Parathyroid adenoma (tissue), 2 donors: ENCODE data around the gene ZAR1.

ENCODE experiments used
- H2AFZ ChIP-seq: fragments of 300-600 bp; sonication (generic); one replicate; pipeline ENCODE4 v1.7.0; 2017; ENCODE audit warnings: antibody characterized with exemption, mild to moderate bottlenecking
- H3K27ac ChIP-seq: fragments of 300-600 bp; sonication (generic); one replicate; pipeline ENCODE4 v1.7.0; 2017
- H3K27me3 ChIP-seq: fragments of 300-600 bp; sonication (generic); one replicate; pipeline ENCODE4 v1.7.0; 2017; ENCODE audit warnings: low read length; ENCODE audit not compliant: control insufficient read depth, insufficient read depth
- H3K36me3 ChIP-seq: fragments of 300-600 bp; sonication (generic); one replicate; pipeline ENCODE4 v1.7.0; 2017; ENCODE audit warnings: low read length; ENCODE audit not compliant: control insufficient read depth, insufficient read depth
- H3K4me1 ChIP-seq: fragments of 300-600 bp; sonication (generic); one replicate; pipeline ENCODE4 v1.7.0; 2017; ENCODE audit warnings: control low read depth
- H3K4me2 ChIP-seq: fragments of 300-600 bp; sonication (generic); one replicate; pipeline ENCODE4 v1.7.0; 2017; ENCODE audit warnings: low read length
- H3K4me3 ChIP-seq: fragments of 300-600 bp; sonication (generic); one replicate; pipeline ENCODE4 v1.7.0; 2017; ENCODE audit warnings: low read depth, low read length
- H3K79me2 ChIP-seq: fragments of 300-600 bp; sonication (generic); one replicate; pipeline ENCODE4 v1.7.0; 2017; ENCODE audit warnings: control low read depth
- H3K9ac ChIP-seq: fragments of 300-600 bp; sonication (generic); one replicate; pipeline ENCODE4 v1.7.0; 2017; ENCODE audit warnings: mild to moderate bottlenecking
- H3K9me3 ChIP-seq: fragments of 300-600 bp; sonication (generic); one replicate; pipeline ENCODE4 v1.7.0; 2017; ENCODE audit warnings: low read length; ENCODE audit not compliant: control insufficient read depth
- TF ChIP-seq, protein P1 (sequence below): fragments of 300-600 bp; sonication (generic); IDR thresholded peaks from one replicate; pipeline ENCODE4 v1.7.0; 2017; ENCODE audit warnings: antibody characterized with exemption, mild to moderate bottlenecking
- donor health status: primary hyperparathyroidism.

The ZAR1 gene

DNA sequence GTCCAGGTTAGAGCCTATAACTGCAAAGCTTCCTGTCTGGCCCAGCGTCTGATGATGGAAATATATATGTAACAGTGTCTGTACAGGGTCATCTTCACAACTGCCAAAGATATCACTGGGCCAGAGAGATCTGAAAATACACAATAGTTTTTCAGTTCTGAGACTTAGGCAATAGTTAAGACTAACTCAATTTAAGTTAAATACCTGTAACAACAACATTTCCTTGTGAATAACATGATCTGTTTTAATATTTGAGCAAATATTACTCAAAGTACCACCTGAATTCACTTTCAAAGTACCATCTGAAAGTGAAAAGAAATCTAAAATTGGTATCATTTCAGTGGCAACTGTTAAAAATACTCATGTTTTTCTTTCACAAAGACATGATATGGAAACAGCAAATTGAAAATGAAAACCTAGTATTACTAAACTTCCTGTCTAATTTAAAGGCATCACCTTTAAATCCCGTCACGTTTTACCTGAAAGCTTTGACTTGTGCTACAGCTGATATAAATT, 9.6 kb downstream of the ZAR1 start:
- Histone ChIP-seq H3K4me3 (no peak overlapping the region), H3K79me2 (no peaks in the 10 kb centered on the region), H3K9ac (no peak overlapping the region), H3K27ac (no peak overlapping the region), H3K4me2 (no peak overlapping the region), H3K9me3 (no peaks in the 10 kb centered on the region), H3K36me3 (no peaks in the 10 kb centered on the region), H3K4me1 (no peaks in the 10 kb centered on the region), H2AFZ (no peak overlapping the region), H3K27me3 (no peaks in the 10 kb centered on the region)
- TF ChIP-seq, protein P1, sequence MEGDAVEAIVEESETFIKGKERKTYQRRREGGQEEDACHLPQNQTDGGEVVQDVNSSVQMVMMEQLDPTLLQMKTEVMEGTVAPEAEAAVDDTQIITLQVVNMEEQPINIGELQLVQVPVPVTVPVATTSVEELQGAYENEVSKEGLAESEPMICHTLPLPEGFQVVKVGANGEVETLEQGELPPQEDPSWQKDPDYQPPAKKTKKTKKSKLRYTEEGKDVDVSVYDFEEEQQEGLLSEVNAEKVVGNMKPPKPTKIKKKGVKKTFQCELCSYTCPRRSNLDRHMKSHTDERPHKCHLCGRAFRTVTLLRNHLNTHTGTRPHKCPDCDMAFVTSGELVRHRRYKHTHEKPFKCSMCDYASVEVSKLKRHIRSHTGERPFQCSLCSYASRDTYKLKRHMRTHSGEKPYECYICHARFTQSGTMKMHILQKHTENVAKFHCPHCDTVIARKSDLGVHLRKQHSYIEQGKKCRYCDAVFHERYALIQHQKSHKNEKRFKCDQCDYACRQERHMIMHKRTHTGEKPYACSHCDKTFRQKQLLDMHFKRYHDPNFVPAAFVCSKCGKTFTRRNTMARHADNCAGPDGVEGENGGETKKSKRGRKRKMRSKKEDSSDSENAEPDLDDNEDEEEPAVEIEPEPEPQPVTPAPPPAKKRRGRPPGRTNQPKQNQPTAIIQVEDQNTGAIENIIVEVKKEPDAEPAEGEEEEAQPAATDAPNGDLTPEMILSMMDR: no peak

DNA sequence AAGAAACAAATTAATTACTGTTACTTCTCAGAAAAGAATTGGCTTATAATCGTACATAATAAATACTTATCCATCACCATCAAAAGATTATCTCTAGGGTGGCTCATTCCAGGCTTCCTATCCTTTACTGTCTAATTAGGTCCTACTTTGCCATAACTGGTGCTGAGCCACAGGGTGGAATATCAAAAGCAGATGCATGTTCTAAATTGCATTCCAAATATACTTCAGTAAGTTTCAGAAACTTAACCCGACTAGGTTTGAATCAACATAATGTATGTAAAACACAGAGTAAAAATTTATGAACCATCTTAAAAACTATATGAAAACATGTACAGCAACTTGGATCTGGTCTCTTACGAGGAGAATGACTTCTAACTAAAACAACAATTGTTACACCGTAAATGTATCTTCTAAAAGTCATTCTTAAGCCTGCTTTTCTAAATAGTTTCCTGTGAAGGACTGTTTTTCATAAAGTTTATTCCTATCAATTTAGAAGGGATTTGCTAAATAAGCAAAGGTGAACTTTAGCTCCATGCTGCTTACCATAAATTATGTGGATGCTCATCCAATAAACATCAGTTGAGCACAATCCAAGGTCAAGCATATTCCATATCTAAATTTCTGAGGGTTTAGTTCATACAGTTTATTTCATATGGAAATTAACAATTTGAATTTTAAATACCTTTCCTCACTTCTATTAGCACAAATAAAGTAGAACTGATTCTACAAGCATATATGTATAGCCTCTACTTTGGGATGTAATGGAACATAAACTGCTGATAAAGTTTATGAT, 13.4 kb downstream of the ZAR1 start:
- Histone ChIP-seq H3K79me2 (no peaks in the 10 kb centered on the region), H3K4me3 (no peak overlapping the region), H3K4me2 (no peak overlapping the region), H3K9ac (no peak overlapping the region), H3K36me3 (no peaks in the 10 kb centered on the region), H3K4me1 (no peaks in the 10 kb centered on the region), H3K27me3 (no peaks in the 10 kb centered on the region), H2AFZ (no peak overlapping the region), H3K9me3 (no peaks in the 10 kb centered on the region), H3K27ac (no peak overlapping the region)
- TF ChIP-seq, protein P1: no peak

DNA sequence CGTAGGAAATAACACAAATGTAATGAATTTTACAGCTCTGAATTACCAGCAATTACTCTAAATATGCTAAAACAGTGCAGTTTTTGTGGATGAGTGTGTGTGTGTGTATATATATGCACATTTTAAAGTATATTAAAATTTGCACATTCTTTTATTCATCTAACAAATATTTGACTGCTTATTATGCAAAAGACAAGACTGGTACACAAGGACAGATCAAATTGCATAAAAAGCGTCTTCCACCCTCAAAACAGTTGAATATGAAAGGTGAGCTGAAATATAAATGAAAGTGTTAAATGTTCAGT, 13.9 kb downstream of the ZAR1 start:
- Histone ChIP-seq H2AFZ (no peak overlapping the region), H3K9me3 (no peaks in the 10 kb centered on the region), H3K27ac (no peak overlapping the region), H3K9ac (no peak overlapping the region), H3K4me1 (no peaks in the 10 kb centered on the region), H3K4me2 (no peak overlapping the region), H3K4me3 (no peak overlapping the region), H3K36me3 (no peaks in the 10 kb centered on the region), H3K79me2 (no peaks in the 10 kb centered on the region), H3K27me3 (no peaks in the 10 kb centered on the region)
- TF ChIP-seq, protein P1: no peak

DNA sequence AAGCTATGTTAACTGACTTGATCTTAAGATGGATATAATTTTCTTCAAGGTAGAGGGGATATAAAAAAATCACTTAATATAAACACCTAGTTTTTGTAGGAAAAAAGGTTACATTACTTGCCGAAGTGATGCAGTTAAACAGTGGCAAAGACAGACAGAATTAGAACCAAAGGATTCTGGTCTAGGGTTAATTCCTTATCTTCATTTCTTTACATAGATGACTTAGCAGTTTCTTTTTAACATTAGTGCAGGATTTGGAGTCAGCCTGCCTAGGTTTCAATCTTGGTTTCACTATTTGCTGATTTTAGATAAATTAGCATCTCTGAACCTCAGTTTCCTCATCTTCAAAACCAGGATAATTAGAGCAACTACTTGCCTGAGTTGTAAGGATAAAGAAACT, 14.3 kb downstream of the ZAR1 start:
- Histone ChIP-seq H3K79me2 (no peaks in the 10 kb centered on the region), H3K36me3 (no peaks in the 10 kb centered on the region), H2AFZ (no peak overlapping the region), H3K4me2 (no peak overlapping the region), H3K27me3 (no peaks in the 10 kb centered on the region), H3K27ac (no peak overlapping the region), H3K9me3 (no peaks in the 10 kb centered on the region), H3K4me3 (no peak overlapping the region), H3K9ac (no peak overlapping the region), H3K4me1 (no peaks in the 10 kb centered on the region)
- TF ChIP-seq, protein P1: no peak

DNA sequence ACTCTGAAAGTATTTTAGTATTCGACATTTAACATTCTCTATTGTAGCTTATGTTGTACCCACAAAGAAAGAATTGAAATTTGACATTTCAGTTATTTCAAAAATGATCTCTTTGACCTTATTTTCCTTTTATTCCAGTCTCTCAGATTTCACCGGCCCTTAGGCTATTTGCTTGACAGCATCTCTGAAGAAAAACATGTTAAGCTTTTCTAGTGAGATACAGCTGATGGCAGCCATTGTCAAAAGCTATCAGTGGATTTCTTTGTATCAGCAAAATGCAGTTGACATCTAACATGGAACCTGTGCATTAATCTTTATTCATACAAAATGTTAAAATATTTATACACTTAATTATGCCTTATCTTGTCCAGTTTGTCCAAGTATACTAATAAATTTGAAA, 16.7 kb downstream of the ZAR1 start:
- no peak overlapping the region for H3K9ac ChIP-seq
- H3K36me3 ChIP-seq: no peaks in the 10 kb centered on the region
- no peaks in the 10 kb centered on the region for H3K4me1 ChIP-seq
- TF ChIP-seq, protein P1: no peak
- H3K4me3 ChIP-seq: no peak overlapping the region
- H2AFZ ChIP-seq: no peak overlapping the region
- no peaks in the 10 kb centered on the region for H3K79me2 ChIP-seq
- no peaks in the 10 kb centered on the region for H3K9me3 ChIP-seq
- H3K4me2 ChIP-seq: no peak overlapping the region
- no peaks in the 10 kb centered on the region for H3K27me3 ChIP-seq
- no peak overlapping the region for H3K27ac ChIP-seq
